Measurements from ENCODE around the gene CDK12. TPM values are rescaled to one million over a fixed set of nuclear protein-coding genes. Genes with fewer than 3 reads are reported as not detected.

The CDK12 gene
- total and polyA plus RNA-seq, 9 of the 15 experiments (the other 6 are each of a cell fraction or from before 2014, with no cell fraction given), result 3.4 to 65.6 (median 36.8) TPM

DNA sequence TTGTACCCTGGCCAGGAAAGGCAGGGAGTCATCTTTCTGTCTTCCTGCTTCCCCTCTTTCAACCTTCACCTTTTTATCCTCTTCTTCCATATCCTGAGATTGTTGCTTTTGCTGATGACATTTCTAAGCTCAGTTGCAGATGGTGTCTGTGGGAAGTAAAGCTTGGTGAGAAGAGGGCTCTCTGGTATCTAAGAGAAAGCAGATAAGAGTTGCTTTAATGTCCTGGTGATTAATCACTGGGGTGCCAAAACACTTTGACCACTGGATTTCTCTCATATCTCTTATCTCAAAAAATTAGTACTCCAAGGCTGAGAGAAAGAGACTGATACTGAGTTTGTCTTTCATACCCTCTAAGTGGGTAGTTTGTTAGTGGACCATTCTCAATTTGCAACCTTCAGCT, 75.2 kb downstream of the CDK12 start:
- no peaks in the 10 kb centered on the region for H3K9me3 ChIP-seq (replicated peaks; ENCODE audit: control insufficient read depth, insufficient read depth, low read depth, low read length)
- no TSS peak for BruUV-seq (replicated peaks)
- no peak overlapping the region for H3K9ac ChIP-seq (ENCODE audit: insufficient read depth in 1 of 2, low read depth in 2 of 2, low read length in 2 of 2)
- H3K9me1 ChIP-seq (ENCODE audit: control insufficient read depth, insufficient read depth, low read length), result no peaks in the 10 kb centered on the region
- no peak overlapping the region for H3K4me3 ChIP-seq
- H2AFZ ChIP-seq (ENCODE audit: low read depth, low read length), result no peak overlapping the region
- H3K36me3 ChIP-seq (ENCODE audit: control insufficient read depth, insufficient read depth, low read length), result peaks cover 14% of the 10 kb centered on the region; the same call in 2 of the 3 replicates
- peaks cover 0 to 28% of the 10 kb centered on the region in 2 experiments; a peak in 3 of 5 replicates for H3K4me1 ChIP-seq (replicated peaks in 1 of 2; ENCODE audit: control insufficient read depth in 2 of 2, insufficient read depth in 2 of 2, low read length in 2 of 2)
- no peaks in the 10 kb centered on the region for H4K20me1 ChIP-seq (replicated peaks; ENCODE audit: control insufficient read depth, insufficient read depth, low read length)
- H3K79me2 ChIP-seq (ENCODE audit: control insufficient read depth, insufficient read depth, low read length), result no peaks in the 10 kb centered on the region
- DNase-seq (ENCODE audit: extremely low read depth in 1 of 4, low spot score in 3 of 4), result peak in 3 of 4 experiments; percentile 18 to 40 (median 22)
- ChIA-PET CTCF (ENCODE audit: low intra/inter-chr PET ratio) (no interaction called here), POLR2A (interaction anchor here (0.5 to 1.5 kb wide), 11 partner anchors 11 to 332 kb away, joined by 3 to 5 read pairs (median 3); partner anchors contain the start of gene PNMT)
- no peak for FAIRE-seq
- H3K4me2 ChIP-seq (ENCODE audit: insufficient read depth, low read length), result no peak overlapping the region; the same call in 1 of the 2 replicates
- peak; percentile 75 for ATAC-seq
- in situ Hi-C loops (cut with MboI) (no loop called here), intact Hi-C loops (cut with micrococcal nuclease) (no loop called here)
- no peaks in the 10 kb centered on the region for H3K27me3 ChIP-seq (ENCODE audit: control insufficient read depth in 2 of 2, insufficient read depth in 2 of 2, low read length in 2 of 2)
- H3K27ac ChIP-seq (ENCODE audit: extremely low read depth, low read depth, low read length), result 0 out of 3 replicates have a peak overlapping the region, but pooled peaks have one; percentile 13
- TF ChIP-seq, protein P1, sequence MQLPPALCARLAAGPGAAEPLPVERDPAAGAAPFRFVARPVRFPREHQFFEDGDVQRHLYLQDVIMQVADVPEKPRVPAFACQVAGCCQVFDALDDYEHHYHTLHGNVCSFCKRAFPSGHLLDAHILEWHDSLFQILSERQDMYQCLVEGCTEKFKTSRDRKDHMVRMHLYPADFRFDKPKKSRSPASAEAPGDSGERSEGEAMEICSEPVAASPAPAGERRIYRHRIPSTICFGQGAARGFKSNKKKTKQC (CRISPR knock-in tag; IDR thresholded peaks at IDR 0.05), result no peak
- no peak for TF ChIP-seq ZBTB1 (CRISPR knock-in tag; IDR thresholded peaks at IDR 0.05; ENCODE audit: borderline replicate concordance, low read depth)
- no peak for TF ChIP-seq RBM14 (IDR thresholded peaks at IDR 0.05; ENCODE audit: borderline replicate concordance, insufficient read depth, low read depth, low read length)
- TF ChIP-seq ARHGAP35 (IDR thresholded peaks at IDR 0.05; ENCODE audit: partially characterized antibody), result no peak
- TF ChIP-seq GABPB2 (CRISPR knock-in tag; conservative IDR thresholded peaks at IDR 0.05), result no peak
- TF ChIP-seq NFE2 (IDR thresholded peaks at IDR 0.05; ENCODE audit: low read depth), result no peak
- TF ChIP-seq CTBP1 (IDR thresholded peaks at IDR 0.05; ENCODE audit: borderline replicate concordance), result peak; percentile 79
- no peak for TF ChIP-seq ZKSCAN3 (CRISPR knock-in tag; IDR thresholded peaks at IDR 0.05)
- TF ChIP-seq NCOA6 (IDR thresholded peaks at IDR 0.05), result no peak
- no peak for TF ChIP-seq POLR2AphosphoS2 (IDR thresholded peaks at IDR 0.05; ENCODE audit: low read length)
- no peak for TF ChIP-seq ZNF134 (CRISPR knock-in tag; conservative IDR thresholded peaks at IDR 0.05)
- TF ChIP-seq ZFPM2 (CRISPR knock-in tag; IDR thresholded peaks at IDR 0.05), result no peak
- no peak for TF ChIP-seq TGIF2 (CRISPR knock-in tag; IDR thresholded peaks at IDR 0.05)
- TF ChIP-seq HNRNPL (IDR thresholded peaks at IDR 0.05; ENCODE audit: low read depth, low read length), result no peak
- no peak for TF ChIP-seq SMAD2 (IDR thresholded peaks at IDR 0.05; ENCODE audit: low read depth, low read length)
- TF ChIP-seq IRF2 (CRISPR knock-in tag; IDR thresholded peaks at IDR 0.05), result no peak
- TF ChIP-seq ZNF354B (CRISPR knock-in tag; IDR thresholded peaks at IDR 0.05), result no peak
- no peak for TF ChIP-seq HNRNPK (IDR thresholded peaks at IDR 0.05; ENCODE audit: low read depth, low read length, poor library complexity, severe bottlenecking)
- no peak for TF ChIP-seq KAT2B (IDR thresholded peaks at IDR 0.05; ENCODE audit: low read depth, low read length)
- TF ChIP-seq BRD4 (IDR thresholded peaks at IDR 0.05), result no peak
- TF ChIP-seq HDAC2 (IDR thresholded peaks at IDR 0.05), result peak; percentile 72; the same call in 1 of the 2 replicates
- no peak for TF ChIP-seq ILF3 (IDR thresholded peaks at IDR 0.05; ENCODE audit: borderline replicate concordance)
- no peak for TF ChIP-seq THAP7 (CRISPR knock-in tag; IDR thresholded peaks at IDR 0.05)
- TF ChIP-seq RBM22 (IDR thresholded peaks at IDR 0.05; ENCODE audit: low read depth, low read length, poor library complexity, severe bottlenecking), result no peak
- TF ChIP-seq HMGN3 (IDR thresholded peaks at IDR 0.05; ENCODE audit: borderline replicate concordance, extremely low read depth, insufficient read length, low read depth, low read length), result no peak
- TF ChIP-seq TCF7 (IDR thresholded peaks at IDR 0.05; ENCODE audit: borderline replicate concordance), result peak; percentile 78; the same call in 1 of the 2 replicates
- no peak for TF ChIP-seq SRSF3 (IDR thresholded peaks at IDR 0.05; ENCODE audit: insufficient read depth, low read length)

All from K562 (cell line).